GM03348 (cell line): ENCODE data around the gene SERINC1.
A peak's percentile ranks its signal among the peaks of the same experiment; 100 is the strongest.

Experiments used
- DNase-seq: peaks from one replicate; pipeline ENCODE4 v3.0.0; 2012; ENCODE audit warnings: low spot score

Gene SERINC1

GRCh38 chr6:122432816-122433215 is 38.8 kb downstream of the SERINC1 start:
- peak; percentile 7 for DNase-seq

DNA sequence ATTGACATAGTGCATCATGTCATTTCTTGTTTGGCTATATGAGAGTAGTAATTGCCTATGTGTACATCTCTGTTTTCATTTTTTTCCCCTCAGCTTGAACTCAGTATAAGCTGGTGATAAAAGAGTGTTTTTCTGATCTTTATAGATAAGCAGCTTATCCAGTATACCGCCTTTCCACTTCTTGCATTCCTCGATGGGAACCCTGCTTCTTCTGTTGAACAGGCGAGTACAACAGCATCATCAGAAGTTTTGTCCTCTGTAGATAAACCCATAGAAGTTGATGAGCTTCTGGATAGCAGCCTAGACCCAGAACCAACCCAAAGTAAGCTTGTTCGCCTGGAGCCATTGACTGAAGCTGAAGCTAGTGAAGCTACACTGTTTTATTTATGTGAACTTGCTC is 39.8 kb downstream of the SERINC1 start:
- DNase-seq, result no peak

GRCh38 chr6:122429323-122429722 is 42.3 kb downstream of the SERINC1 start:
- no peak for DNase-seq

DNA sequence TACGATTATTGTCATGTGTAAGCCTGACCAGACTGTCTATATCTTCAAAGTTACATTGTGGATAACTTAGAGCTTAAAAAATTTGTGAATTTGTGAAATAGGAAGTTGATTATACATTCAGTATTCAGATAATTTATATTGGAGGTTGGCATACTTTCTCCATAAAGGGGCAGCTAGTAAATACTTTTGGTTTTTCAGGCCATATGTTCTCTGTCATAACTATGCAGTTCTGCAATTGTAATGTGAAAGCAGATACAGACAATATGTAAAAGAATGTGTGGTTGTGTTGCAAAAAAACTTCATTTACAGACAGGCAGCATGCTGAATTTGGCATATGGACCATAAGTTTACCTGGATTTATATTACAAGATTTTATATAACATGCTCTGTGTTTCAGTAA is 42.8 kb downstream of the SERINC1 start:
- no peak for DNase-seq

DNA sequence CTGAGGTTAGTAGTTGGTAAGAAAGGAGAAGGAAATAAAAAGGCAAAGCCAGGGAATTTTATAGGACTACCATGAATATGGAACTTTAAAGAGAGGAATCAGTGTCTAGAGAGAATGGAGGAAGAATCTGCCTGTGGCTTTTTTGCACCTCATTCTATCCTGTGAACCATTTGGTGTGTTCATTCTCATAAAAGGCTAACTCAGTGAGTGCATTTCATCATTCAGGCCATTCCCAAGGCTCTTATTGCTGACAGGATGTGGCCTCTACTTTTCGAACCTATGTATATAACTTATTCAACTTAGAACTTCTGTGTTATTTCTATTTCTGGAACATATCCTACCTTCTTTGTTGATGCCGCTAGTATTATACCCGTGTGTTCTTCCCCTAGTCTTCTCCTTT is 45.0 kb downstream of the SERINC1 start:
- DNase-seq, result no peak

- DNase-seq, result no peak
These were observed 47.9 kb downstream of the SERINC1 start for GRCh38 chr6:122423734-122424133.

- DNase-seq, result no peak
These were observed 48.9 kb downstream of the SERINC1 start for GRCh38 chr6:122422614-122423267.

GRCh38 chr6:122422003-122422402 is 49.6 kb downstream of the SERINC1 start:
- DNase-seq, result no peak

DNA sequence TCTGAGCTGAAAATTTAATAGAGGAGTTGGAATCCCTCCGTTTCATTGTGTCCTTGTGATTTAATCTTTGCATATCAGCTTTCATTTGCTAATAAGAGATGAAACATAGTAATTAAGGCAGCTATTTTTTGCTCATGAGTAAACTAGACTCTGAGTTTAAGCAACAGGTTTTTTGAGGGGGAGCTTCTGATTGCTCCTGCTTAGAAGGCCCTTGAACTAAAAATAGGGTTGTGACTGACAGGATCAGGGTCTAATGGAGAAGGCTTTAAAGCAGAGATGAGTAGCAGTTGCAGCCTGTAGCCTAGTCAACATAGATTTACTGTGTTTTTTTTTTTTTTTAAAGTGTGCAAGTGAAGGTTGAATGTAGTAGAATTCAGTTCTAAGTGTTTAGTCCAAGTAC is 54.8 kb downstream of the SERINC1 start:
- DNase-seq, result no peak

DNA sequence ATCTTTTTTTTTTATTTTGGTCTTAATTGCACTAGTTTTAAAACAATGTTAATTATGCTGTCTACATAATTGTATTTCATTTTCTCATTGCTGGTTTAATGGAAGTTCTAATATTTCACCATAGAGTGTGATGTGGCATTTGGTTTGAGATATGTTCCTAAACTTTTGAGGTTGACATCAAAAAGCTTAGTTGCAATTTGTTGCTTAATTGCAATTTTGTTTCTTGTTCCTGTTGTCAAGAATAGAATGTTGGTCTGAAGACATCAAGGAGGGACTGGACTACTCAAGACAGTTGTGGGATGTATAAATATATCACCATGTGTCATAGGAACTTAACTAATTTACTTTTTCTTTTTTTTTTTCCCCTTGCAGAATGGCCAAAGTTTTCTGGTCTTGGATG is 59.6 kb downstream of the SERINC1 start:
- no peak for DNase-seq

- no peak for DNase-seq
These were observed 62.7 kb downstream of the SERINC1 start for GRCh38 chr6:122408702-122409458.

GRCh38 chr6:122408240-122408639 is 63.4 kb downstream of the SERINC1 start:
- no peak for DNase-seq

- DNase-seq, result no peak
These were observed 63.9 kb downstream of the SERINC1 start for GRCh38 chr6:122407712-122408111.

GRCh38 chr6:122406187-122406586 is 65.4 kb downstream of the SERINC1 start:
- DNase-seq, result no peak

- DNase-seq, result peak; percentile 9
These were observed 66.2 kb downstream of the SERINC1 start for GRCh38 chr6:122405417-122405816.

- no peak for DNase-seq
These were observed 67.2 kb downstream of the SERINC1 start for GRCh38 chr6:122404444-122404843.

- DNase-seq, result no peak
These were observed 70.5 kb downstream of the SERINC1 start for GRCh38 chr6:122401104-122401503.

GRCh38 chr6:122400462-122401089 is 71.0 kb downstream of the SERINC1 start:
- DNase-seq, result no peak

DNA sequence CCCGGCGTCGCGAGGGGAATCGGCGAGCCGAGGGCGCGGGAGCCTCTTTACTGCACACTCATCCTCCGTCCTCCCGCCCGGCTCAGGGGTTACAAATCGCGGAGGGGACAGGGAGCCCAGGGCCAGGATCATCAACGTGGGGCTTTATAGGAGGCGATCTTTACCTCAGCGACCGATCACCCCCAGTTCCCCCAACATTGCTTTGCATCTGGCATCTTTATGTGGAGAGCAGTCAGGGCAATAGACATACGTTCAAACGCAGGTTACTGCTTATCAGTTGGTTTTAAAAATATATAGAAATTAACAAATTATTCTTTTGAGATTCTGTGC is 71.5 kb downstream of the SERINC1 start:
- no peak for DNase-seq

DNA sequence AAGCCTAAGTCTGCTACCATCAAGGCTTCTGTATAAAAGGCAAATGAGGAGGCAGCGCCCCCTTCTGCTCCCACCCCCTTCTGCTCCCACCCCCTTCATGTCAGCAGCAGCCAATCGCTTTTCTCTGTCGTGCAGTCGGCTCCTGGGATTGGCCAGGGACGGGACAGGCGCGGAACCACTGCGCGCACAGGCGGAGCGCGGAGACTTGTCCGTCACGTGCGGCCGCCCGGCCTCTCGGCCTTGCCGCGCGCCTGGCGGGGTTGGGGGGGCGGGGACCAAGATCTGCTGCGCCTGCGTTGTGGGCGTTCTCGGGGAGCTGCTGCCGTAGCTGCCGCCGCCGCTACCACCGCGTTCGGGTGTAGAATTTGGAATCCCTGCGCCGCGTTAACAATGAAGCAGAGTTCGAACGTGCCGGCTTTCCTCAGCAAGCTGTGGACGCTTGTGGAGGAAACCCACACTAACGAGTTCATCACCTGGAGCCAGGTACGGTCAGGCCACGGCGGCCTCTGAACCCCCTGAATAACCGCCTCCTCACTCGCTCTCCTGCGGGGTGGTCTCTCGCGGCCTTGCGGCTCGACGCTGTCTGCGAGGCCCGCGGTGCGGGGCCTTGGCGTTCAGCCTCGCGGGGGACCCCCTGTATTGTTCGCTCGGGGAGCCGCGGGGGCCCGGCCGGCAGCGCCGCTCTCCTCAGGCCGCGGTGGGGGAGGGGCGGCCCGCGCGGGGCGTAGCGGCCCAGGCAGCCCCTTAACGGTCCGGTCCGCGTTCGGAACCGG is 72.1 kb downstream of the SERINC1 start, which contains the start of gene HSF2:
TSS of gene HSF2 (plus strand) at position 305 of the 773 bp plus-strand sequence. CDS start at position 391, 86 bp downstream.
- DNase-seq, result peak; percentile 98

DNA sequence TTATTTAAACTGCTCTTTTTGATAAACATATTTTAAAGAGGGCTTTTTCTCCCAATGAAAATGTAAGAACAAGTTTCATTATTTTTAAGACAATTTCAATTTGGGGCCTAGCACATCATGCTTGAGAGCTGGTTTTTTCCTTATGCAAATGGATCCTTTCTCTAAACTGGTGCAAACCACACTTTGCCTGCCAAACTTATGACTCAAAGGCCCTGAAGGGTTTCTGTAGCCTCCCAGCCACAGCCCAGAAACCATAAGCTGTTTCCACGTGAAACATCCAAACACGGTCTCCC is 72.6 kb downstream of the SERINC1 start:
- DNase-seq, result no peak

DNA sequence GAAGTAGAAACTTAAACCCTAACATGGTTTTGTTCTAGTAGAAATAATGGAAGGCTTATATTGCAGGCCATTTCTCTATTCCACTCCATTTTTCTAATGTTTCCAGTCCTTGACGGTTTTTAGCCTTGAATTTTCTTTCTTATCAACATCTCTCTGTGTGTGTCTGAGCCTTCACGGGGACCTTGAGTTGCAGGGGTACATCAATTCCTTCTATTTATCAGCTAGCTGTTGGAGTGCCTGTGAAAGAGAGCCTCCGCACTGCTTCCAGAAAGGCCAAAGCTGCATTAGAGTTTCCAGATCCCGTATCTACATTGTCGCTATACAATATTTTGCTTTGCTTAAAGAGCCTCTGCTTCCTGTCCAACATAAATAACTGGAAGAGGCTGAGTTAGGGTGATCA is 77.6 kb downstream of the SERINC1 start:
- no peak for DNase-seq
